GM23338 (cell line): Measurements from ENCODE around the gene ARHGAP11A. TPM values are rescaled to one million over a fixed set of nuclear protein-coding genes. Genes with fewer than 3 reads are reported as not detected.

Experiments used
- ATAC-seq: fragments of 200-7000 bp; cut with Tn5 transposase; 3 replicates; pipeline ENCODE4 v1.9.1; 2020
- DNase-seq: peaks from one replicate; pipeline ENCODE4 v3.0.0-alpha.2; 2015; ENCODE audit warnings: low spot score
- H2AFZ ChIP-seq: fragments of 200-600 bp; sonication (generic); 2 replicates; pipeline ENCODE4 v1.8.0; 2016; ENCODE audit warnings: antibody characterized with exemption, mild to moderate bottlenecking, moderate library complexity
- H3F3A ChIP-seq: fragments of 200-600 bp; sonication (generic); replicated peaks from 2 replicates; pipeline ENCODE4 v1.8.0; 2017; ENCODE audit warnings: antibody characterized with exemption, mixed run types, low read depth
- H3K27ac ChIP-seq: fragments of 200-600 bp; sonication (generic); 2 replicates; pipeline ENCODE4 v1.6.1; 2016; ENCODE audit warnings: low read depth
- H3K27me3 ChIP-seq: fragments of 200-600 bp; sonication (generic); 2 replicates; pipeline ENCODE4 v1.8.0; 2016; ENCODE audit warnings: mild to moderate bottlenecking, mixed run types, moderate library complexity; ENCODE audit not compliant: insufficient read depth
- H3K36me3 ChIP-seq: fragments of 200-600 bp; sonication (generic); 2 replicates; pipeline ENCODE4 v1.8.0; 2016; ENCODE audit warnings: mild to moderate bottlenecking; ENCODE audit not compliant: insufficient read depth
- H3K4me1 ChIP-seq: fragments of 200-600 bp; sonication (generic); 2 replicates; pipeline ENCODE4 v1.8.0; 2016; ENCODE audit warnings: mild to moderate bottlenecking, moderate library complexity; ENCODE audit not compliant: insufficient read depth
- H3K4me2 ChIP-seq: fragments of 200-600 bp; sonication (generic); 2 replicates; pipeline ENCODE4 v1.7.1; 2017; ENCODE audit warnings: mixed run types
- H3K4me3 ChIP-seq: fragments of 200-600 bp; sonication (generic); 2 replicates; pipeline ENCODE4 v1.6.1; 2016; ENCODE audit warnings: mixed run types
- H3K79me2 ChIP-seq: fragments of 200-600 bp; sonication (generic); replicated peaks from 2 replicates; pipeline ENCODE4 v1.8.0; 2017; ENCODE audit warnings: mild to moderate bottlenecking; ENCODE audit not compliant: insufficient read depth
- H3K9me2 ChIP-seq: fragments of 200-600 bp; sonication (generic); 2 replicates; pipeline ENCODE4 v1.8.0; 2017; ENCODE audit not compliant: insufficient read depth
- H4K20me1 ChIP-seq: fragments of 200-600 bp; sonication (generic); replicated peaks from 2 replicates; pipeline ENCODE4 v1.8.0; 2017; ENCODE audit warnings: mild to moderate bottlenecking; ENCODE audit not compliant: insufficient read depth
- H3K27ac Mint-ChIP-seq: 2 replicates; pipeline ENCODE4 v1.8.0; 2020; ENCODE audit warnings: inconsistent platforms, mild to moderate bottlenecking, moderate library complexity, mixed read lengths
- H3K27me3 Mint-ChIP-seq: 3 replicates; pipeline ENCODE4 v1.8.0; 2022; ENCODE audit warnings: low read depth, mild to moderate bottlenecking, moderate library complexity, mixed read lengths, inconsistent platforms; ENCODE audit not compliant: insufficient read depth, poor library complexity
- H3K36me3 Mint-ChIP-seq: 3 replicates; pipeline ENCODE4 v1.8.0; 2021; ENCODE audit warnings: low read depth, mild to moderate bottlenecking, inconsistent platforms, moderate library complexity, mixed read lengths
- H3K4me1 Mint-ChIP-seq: 3 replicates; pipeline ENCODE4 v1.8.0; 2020; ENCODE audit warnings: mild to moderate bottlenecking, inconsistent platforms, mixed read lengths
- H3K4me3 Mint-ChIP-seq: 3 replicates; pipeline ENCODE4 v1.8.0; 2021; ENCODE audit warnings: moderate library complexity, mild to moderate bottlenecking, inconsistent platforms, mixed read lengths
- H3K9me3 Mint-ChIP-seq: 3 replicates; pipeline ENCODE4 v1.8.0; 2020; ENCODE audit warnings: moderate library complexity, mild to moderate bottlenecking, inconsistent platforms, mixed read lengths
- EZH2 ChIP-seq: fragments of 200-600 bp; sonication (generic); IDR thresholded peaks from one replicate; pipeline ENCODE4 v1.8.0; 2017; ENCODE audit warnings: antibody characterized with exemption, mild to moderate bottlenecking, low read depth; ENCODE audit not compliant: unreplicated experiment
- EZH2phosphoT487 ChIP-seq: fragments of 200-600 bp; sonication (generic); IDR thresholded peaks from one replicate; pipeline ENCODE4 v1.8.1; 2018; ENCODE audit warnings: antibody characterized with exemption; ENCODE audit not compliant: unreplicated experiment
- ZNF114 ChIP-seq: fragments of 250-450 bp; sonication (Bioruptor Pico); IDR thresholded peaks from 2 replicates; pipeline ENCODE4 v1.5.0; 2020; ENCODE audit warnings: mild to moderate bottlenecking, moderate library complexity
- ZNF331 ChIP-seq: fragments of 250-450 bp; sonication (Bioruptor Pico); IDR thresholded peaks from 2 replicates; pipeline ENCODE4 v1.5.0; 2020; ENCODE audit warnings: low read depth, mild to moderate bottlenecking, moderate library complexity
- polyA plus RNA-seq: library from polyadenylated mRNA; unstranded; fragments of >200 nt; fragmentation: Nextera tagmentation; extraction: Ambion mirVana; gene quantifications from 2 replicates; pipeline ENCODE4 v1.2.1, GENCODE V29; 2016
- total RNA-seq: library from RNA; depleted of rRNA; stranded (reverse); fragments of >200 nt; shearing (Covaris generic); gene quantifications from 2 replicates; pipeline ENCODE4 v1.2.3, GENCODE V29; 2014
- TF ChIP-seq, protein P1 (sequence below): fragments of 250-450 bp; sonication (Bioruptor Pico); IDR thresholded peaks from 2 replicates; pipeline ENCODE4 v1.5.0; 2020; ENCODE audit warnings: mild to moderate bottlenecking, moderate library complexity
- TF ChIP-seq, protein P2 (sequence below), 2 experiments: fragments of 200-600 bp in 1 of 2; sonication (generic) in 1 of 2; conservative IDR thresholded peaks; 2 replicates each; pipeline versions ENCODE4 v1.5.1 to v1.6.1; 2016 to 2017; ENCODE audit warnings: antibody characterized with exemption in 2 of 2, low read depth in 2 of 2, mild to moderate bottlenecking in 2 of 2, moderate library complexity in 1 of 2
- TF ChIP-seq, protein P3 (sequence below): IDR thresholded peaks from 2 replicates; pipeline ENCODE4 v1.6.1; 2016; ENCODE audit warnings: antibody characterized with exemption
- TF ChIP-seq, protein P4 (sequence below): IDR thresholded peaks from one replicate; pipeline ENCODE4 v1.6.1; 2018; ENCODE audit warnings: antibody characterized with exemption; ENCODE audit not compliant: unreplicated experiment

Gene ARHGAP11A
- total and polyA plus RNA-seq, 2 experiments from 2014 or later = 28.3 to 43.1 TPM

DNA sequence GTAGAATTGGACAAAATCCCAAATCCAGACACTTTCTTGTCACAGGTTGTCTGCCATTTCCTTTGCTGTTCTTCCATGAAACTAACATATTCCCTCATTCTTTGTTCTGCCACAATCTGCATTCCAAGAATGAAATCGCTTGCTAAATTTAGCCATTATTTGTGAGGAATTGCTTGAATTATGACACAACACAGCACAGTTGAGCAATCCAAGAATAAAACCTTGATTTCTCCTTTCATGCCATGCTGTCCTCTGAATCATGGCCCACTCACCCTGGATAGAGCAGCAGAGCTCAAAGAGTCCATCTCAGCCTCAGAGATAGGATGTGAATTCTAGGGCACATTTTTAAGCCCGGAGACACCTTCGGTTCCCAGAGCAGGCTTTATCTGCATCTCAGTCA is 67.3 kb downstream of the ARHGAP11A start:
- Histone ChIP-seq H2AFZ (no peak overlapping the region), H3K4me1 (peaks cover 13% of the 10 kb centered on the region), H3K79me2 (no peaks in the 10 kb centered on the region), H3K36me3 (peaks cover 7% of the 10 kb centered on the region), H4K20me1 (no peaks in the 10 kb centered on the region), H3K4me3 (no peak overlapping the region), H3K4me2 (no peak overlapping the region), H3K9me2 (no peaks in the 10 kb centered on the region), H3K27ac (no peak overlapping the region), H3F3A (no peaks in the 10 kb centered on the region), H3K27me3 (no peaks in the 10 kb centered on the region)
- Mint-ChIP-seq H3K4me3 (no peak overlapping the region), H3K4me1 (peaks cover 16% of the 10 kb centered on the region), H3K9me3 (no peaks in the 10 kb centered on the region), H3K27me3 (peaks cover 6% of the 10 kb centered on the region), H3K36me3 (peaks cover 16% of the 10 kb centered on the region), H3K27ac (no peak overlapping the region)
- DNase-seq (no peak), ATAC-seq (no peak)
- TF ChIP-seq, protein P1, sequence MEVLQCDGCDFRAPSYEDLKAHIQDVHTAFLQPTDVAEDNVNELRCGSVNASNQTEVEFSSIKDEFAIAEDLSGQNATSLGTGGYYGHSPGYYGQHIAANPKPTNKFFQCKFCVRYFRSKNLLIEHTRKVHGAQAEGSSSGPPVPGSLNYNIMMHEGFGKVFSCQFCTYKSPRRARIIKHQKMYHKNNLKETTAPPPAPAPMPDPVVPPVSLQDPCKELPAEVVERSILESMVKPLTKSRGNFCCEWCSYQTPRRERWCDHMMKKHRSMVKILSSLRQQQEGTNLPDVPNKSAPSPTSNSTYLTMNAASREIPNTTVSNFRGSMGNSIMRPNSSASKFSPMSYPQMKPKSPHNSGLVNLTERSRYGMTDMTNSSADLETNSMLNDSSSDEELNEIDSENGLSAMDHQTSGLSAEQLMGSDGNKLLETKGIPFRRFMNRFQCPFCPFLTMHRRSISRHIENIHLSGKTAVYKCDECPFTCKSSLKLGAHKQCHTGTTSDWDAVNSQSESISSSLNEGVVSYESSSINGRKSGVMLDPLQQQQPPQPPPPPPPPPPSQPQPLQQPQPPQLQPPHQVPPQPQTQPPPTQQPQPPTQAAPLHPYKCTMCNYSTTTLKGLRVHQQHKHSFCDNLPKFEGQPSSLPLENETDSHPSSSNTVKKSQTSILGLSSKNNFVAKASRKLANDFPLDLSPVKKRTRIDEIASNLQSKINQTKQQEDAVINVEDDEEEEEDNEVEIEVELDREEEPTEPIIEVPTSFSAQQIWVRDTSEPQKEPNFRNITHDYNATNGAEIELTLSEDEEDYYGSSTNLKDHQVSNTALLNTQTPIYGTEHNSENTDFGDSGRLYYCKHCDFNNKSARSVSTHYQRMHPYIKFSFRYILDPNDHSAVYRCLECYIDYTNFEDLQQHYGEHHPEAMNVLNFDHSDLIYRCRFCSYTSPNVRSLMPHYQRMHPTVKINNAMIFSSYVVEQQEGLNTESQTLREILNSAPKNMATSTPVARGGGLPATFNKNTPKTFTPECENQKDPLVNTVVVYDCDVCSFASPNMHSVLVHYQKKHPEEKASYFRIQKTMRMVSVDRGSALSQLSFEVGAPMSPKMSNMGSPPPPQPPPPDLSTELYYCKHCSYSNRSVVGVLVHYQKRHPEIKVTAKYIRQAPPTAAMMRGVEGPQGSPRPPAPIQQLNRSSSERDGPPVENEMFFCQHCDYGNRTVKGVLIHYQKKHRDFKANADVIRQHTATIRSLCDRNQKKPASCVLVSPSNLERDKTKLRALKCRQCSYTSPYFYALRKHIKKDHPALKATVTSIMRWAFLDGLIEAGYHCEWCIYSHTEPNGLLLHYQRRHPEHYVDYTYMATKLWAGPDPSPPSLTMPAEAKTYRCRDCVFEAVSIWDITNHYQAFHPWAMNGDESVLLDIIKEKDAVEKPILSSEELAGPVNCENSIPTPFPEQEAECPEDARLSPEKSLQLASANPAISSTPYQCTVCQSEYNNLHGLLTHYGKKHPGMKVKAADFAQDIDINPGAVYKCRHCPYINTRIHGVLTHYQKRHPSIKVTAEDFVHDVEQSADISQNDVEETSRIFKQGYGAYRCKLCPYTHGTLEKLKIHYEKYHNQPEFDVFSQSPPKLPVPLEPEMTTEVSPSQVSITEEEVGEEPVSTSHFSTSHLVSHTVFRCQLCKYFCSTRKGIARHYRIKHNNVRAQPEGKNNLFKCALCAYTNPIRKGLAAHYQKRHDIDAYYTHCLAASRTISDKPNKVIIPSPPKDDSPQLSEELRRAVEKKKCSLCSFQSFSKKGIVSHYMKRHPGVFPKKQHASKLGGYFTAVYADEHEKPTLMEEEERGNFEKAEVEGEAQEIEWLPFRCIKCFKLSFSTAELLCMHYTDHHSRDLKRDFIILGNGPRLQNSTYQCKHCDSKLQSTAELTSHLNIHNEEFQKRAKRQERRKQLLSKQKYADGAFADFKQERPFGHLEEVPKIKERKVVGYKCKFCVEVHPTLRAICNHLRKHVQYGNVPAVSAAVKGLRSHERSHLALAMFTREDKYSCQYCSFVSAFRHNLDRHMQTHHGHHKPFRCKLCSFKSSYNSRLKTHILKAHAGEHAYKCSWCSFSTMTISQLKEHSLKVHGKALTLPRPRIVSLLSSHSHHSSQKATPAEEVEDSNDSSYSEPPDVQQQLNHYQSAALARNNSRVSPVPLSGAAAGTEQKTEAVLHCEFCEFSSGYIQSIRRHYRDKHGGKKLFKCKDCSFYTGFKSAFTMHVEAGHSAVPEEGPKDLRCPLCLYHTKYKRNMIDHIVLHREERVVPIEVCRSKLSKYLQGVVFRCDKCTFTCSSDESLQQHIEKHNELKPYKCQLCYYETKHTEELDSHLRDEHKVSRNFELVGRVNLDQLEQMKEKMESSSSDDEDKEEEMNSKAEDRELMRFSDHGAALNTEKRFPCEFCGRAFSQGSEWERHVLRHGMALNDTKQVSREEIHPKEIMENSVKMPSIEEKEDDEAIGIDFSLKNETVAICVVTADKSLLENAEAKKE (CRISPR knock-in tag) = no peak

DNA sequence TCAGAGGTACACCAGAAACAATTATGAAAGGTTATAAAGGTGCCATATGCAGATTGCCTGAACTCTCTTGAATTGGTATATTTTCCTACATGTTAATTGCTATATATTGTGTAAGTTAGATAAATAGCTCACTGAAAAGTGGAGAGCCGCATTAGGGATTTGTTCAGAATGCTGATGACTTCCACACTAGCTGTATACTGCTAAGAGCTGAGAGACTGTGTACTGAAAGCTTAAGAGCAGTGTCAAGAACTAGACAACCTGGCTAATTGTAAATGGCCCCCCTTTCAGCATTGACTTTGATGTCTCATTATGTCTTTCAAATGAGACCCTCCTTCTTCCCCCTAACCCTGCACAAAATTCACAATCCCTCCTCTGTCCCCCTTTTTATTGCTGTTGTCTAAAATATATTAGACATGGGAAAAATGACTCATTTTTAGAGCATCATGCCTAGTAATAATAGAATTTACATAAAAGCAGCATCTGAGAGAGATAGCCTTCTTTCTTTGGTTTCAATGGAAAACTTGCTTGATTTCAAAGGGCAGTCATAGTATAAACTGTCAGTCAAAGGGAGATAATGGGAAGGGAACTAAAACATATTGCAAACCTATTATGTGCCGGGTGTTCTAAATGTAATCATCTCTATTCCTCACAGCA is 67.8 kb downstream of the ARHGAP11A start:
- ATAC-seq (no peak), DNase-seq (no peak)
- H3K36me3 Mint-ChIP-seq = peaks cover 16% of the 10 kb centered on the region
- no peaks in the 10 kb centered on the region for H3F3A ChIP-seq
- no peak overlapping the region for H3K4me2 ChIP-seq
- H3K4me3 ChIP-seq = no peak overlapping the region
- peaks cover 12% of the 10 kb centered on the region for H3K4me1 Mint-ChIP-seq
- peaks cover 7% of the 10 kb centered on the region for H3K36me3 ChIP-seq
- no peaks in the 10 kb centered on the region for H3K79me2 ChIP-seq
- H3K27ac Mint-ChIP-seq = no peak overlapping the region
- no peaks in the 10 kb centered on the region for H3K9me3 Mint-ChIP-seq
- no peaks in the 10 kb centered on the region for H4K20me1 ChIP-seq
- H3K27me3 Mint-ChIP-seq = peaks cover 6% of the 10 kb centered on the region
- H3K4me1 ChIP-seq = peaks cover 10% of the 10 kb centered on the region
- H3K27ac ChIP-seq = no peak overlapping the region
- no peak overlapping the region for H3K4me3 Mint-ChIP-seq
- H3K27me3 ChIP-seq = no peaks in the 10 kb centered on the region
- no peak overlapping the region for H2AFZ ChIP-seq
- no peaks in the 10 kb centered on the region for H3K9me2 ChIP-seq
- TF ChIP-seq ZNF114 (CRISPR knock-in tag) (no peak), EZH2 (no peak), EZH2phosphoT487 (no peak), ZNF331 (no peak)
- TF ChIP-seq, protein P2, sequence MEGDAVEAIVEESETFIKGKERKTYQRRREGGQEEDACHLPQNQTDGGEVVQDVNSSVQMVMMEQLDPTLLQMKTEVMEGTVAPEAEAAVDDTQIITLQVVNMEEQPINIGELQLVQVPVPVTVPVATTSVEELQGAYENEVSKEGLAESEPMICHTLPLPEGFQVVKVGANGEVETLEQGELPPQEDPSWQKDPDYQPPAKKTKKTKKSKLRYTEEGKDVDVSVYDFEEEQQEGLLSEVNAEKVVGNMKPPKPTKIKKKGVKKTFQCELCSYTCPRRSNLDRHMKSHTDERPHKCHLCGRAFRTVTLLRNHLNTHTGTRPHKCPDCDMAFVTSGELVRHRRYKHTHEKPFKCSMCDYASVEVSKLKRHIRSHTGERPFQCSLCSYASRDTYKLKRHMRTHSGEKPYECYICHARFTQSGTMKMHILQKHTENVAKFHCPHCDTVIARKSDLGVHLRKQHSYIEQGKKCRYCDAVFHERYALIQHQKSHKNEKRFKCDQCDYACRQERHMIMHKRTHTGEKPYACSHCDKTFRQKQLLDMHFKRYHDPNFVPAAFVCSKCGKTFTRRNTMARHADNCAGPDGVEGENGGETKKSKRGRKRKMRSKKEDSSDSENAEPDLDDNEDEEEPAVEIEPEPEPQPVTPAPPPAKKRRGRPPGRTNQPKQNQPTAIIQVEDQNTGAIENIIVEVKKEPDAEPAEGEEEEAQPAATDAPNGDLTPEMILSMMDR (conservative IDR thresholded peaks at IDR 0.05; ENCODE audit: low read depth in 2 of 2) = no peak
- TF ChIP-seq, protein P3, sequence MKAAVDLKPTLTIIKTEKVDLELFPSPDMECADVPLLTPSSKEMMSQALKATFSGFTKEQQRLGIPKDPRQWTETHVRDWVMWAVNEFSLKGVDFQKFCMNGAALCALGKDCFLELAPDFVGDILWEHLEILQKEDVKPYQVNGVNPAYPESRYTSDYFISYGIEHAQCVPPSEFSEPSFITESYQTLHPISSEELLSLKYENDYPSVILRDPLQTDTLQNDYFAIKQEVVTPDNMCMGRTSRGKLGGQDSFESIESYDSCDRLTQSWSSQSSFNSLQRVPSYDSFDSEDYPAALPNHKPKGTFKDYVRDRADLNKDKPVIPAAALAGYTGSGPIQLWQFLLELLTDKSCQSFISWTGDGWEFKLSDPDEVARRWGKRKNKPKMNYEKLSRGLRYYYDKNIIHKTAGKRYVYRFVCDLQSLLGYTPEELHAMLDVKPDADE = no peak
- TF ChIP-seq, protein P4, sequence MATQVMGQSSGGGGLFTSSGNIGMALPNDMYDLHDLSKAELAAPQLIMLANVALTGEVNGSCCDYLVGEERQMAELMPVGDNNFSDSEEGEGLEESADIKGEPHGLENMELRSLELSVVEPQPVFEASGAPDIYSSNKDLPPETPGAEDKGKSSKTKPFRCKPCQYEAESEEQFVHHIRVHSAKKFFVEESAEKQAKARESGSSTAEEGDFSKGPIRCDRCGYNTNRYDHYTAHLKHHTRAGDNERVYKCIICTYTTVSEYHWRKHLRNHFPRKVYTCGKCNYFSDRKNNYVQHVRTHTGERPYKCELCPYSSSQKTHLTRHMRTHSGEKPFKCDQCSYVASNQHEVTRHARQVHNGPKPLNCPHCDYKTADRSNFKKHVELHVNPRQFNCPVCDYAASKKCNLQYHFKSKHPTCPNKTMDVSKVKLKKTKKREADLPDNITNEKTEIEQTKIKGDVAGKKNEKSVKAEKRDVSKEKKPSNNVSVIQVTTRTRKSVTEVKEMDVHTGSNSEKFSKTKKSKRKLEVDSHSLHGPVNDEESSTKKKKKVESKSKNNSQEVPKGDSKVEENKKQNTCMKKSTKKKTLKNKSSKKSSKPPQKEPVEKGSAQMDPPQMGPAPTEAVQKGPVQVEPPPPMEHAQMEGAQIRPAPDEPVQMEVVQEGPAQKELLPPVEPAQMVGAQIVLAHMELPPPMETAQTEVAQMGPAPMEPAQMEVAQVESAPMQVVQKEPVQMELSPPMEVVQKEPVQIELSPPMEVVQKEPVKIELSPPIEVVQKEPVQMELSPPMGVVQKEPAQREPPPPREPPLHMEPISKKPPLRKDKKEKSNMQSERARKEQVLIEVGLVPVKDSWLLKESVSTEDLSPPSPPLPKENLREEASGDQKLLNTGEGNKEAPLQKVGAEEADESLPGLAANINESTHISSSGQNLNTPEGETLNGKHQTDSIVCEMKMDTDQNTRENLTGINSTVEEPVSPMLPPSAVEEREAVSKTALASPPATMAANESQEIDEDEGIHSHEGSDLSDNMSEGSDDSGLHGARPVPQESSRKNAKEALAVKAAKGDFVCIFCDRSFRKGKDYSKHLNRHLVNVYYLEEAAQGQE = no peak
